ENCODE data around the gene HOXA3. TPM values are rescaled to one million over a fixed set of nuclear protein-coding genes. Genes with fewer than 3 reads are reported as not detected.

HOXA3 gene
- total RNA-seq, 2 experiments from 2014 or later: not detected

DNA sequence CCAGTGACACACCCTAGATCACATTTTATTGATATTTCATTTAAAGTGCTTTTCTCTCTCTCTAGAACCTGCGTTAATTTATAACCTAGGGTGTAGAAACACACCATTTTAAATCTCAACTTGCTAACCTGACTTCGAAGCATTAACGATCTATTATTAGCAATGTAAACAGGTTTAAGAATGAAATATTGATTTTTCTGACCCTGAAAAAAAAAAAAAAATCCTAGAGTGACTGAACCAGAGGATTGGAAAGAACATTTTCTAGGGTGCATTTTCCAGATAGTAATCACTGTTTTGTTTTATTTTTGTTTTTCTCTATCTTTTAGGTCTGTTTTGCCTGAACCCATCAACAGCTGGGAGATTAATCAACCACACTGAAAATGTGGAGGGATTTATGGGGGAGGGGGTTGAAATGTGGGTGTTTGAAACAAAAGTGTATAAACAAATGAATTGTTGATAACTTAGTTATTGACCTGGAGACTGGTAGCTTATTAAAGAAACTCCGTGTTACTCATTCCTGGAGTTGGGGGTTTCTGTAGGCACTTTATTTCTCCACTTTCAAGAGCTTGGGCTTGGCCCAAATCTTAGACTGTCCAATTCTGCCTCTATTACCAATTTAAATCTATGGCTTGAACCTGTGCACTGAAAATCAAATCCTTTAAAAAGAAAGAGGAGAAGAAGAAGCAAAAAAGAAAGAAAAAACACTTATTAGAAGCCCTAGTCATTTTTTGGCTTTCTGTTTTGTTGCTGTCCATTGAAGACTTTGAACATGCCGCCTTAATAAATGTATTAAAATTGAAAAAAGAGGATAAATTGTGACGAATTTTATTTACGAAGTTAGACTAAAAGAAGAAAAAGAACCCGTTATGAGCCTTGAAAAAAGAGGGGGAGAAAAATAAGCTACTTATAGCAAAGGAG lies 52.7 kb downstream of the HOXA3 start:
- TF ChIP-seq, protein P1, sequence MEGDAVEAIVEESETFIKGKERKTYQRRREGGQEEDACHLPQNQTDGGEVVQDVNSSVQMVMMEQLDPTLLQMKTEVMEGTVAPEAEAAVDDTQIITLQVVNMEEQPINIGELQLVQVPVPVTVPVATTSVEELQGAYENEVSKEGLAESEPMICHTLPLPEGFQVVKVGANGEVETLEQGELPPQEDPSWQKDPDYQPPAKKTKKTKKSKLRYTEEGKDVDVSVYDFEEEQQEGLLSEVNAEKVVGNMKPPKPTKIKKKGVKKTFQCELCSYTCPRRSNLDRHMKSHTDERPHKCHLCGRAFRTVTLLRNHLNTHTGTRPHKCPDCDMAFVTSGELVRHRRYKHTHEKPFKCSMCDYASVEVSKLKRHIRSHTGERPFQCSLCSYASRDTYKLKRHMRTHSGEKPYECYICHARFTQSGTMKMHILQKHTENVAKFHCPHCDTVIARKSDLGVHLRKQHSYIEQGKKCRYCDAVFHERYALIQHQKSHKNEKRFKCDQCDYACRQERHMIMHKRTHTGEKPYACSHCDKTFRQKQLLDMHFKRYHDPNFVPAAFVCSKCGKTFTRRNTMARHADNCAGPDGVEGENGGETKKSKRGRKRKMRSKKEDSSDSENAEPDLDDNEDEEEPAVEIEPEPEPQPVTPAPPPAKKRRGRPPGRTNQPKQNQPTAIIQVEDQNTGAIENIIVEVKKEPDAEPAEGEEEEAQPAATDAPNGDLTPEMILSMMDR (IDR thresholded peaks at IDR 0.05): no peak
- intact Hi-C loops (cut with micrococcal nuclease): no loop called here
- Mint-ChIP-seq H3K36me3 (ENCODE audit: low read depth) (peaks cover 4% of the 10 kb centered on the region), H3K27me3 (peaks cover 59% of the 10 kb centered on the region), H3K4me3 (no peak overlapping the region), H3K4me1 (ENCODE audit: low read depth) (peaks cover 31% of the 10 kb centered on the region), H3K27ac (no peak overlapping the region), H3K9me3 (no peaks in the 10 kb centered on the region)
- DNase-seq (no peak), ATAC-seq (no peak)
- POLR2A ChIA-PET: interaction anchor here (1.3 kb wide), 1 partner anchor 11 kb away, joined by 3 read pairs; no protein-coding TSS in a partner anchor
- CTCF ChIA-PET: interaction anchor here (1.5 kb wide), 1 partner anchor 9 kb away, joined by 4 read pairs; no protein-coding TSS in a partner anchor

DNA sequence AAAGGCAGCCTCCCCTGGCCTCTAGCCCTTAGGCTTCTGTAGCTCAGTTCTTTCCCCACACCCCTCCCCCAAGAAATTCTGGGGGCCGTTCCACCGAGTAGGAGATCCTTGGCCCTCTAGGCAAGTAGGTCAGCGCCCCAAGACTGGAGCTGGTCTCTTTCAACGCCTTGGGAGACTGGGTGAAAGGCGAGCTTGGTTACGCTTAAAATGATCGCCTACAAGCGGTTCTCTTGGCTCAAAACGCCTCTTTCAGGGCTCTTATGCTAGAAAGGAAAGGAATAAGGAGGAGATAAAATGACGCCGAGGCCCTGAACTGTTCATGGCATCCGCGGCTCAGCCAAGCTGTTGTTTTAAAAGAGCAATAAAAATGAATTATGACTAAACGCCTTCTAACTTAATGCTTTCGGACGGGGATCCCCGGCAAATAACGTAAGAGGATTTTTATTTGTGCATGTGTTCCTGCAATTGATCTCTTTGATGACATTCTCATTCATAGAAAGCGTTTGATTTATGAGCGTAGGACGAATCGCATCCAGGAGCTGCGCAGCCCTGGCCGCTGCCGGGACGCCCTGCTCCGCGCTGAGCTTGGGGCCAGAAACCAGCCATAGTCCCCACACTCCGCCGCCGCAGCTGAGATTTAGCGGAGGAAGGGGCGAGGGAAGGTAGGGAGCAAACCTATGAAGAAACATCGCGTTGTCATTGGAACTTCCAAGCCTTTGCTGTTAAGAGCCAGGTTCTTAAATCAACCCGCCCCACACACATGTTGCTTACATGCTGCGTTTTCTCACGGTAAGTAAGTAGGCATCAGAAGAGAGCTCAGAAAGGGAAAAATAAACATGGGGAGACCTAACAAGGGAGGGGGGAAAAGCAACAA lies 53.6 kb downstream of the HOXA3 start:
- no peaks in the 10 kb centered on the region for H3K9me3 Mint-ChIP-seq
- ChIA-PET POLR2A (interaction anchor here (1.3 kb wide), 1 partner anchor 12 kb away, joined by 3 read pairs; no protein-coding TSS in a partner anchor), CTCF (interaction anchor here (1.5 to 2.4 kb wide), 2 partner anchors 8 to 52 kb away, joined by 4 to 9 read pairs; no protein-coding TSS in a partner anchor)
- TF ChIP-seq, protein P1 (IDR thresholded peaks at IDR 0.05): no peak
- no peak overlapping the region for H3K27ac Mint-ChIP-seq
- no peak overlapping the region for H3K4me3 Mint-ChIP-seq
- peaks cover 30% of the 10 kb centered on the region for H3K4me1 Mint-ChIP-seq (ENCODE audit: low read depth)
- intact Hi-C loops (cut with micrococcal nuclease): no loop called here
- ATAC-seq (no peak), DNase-seq (no peak)
- peaks cover 55% of the 10 kb centered on the region for H3K27me3 Mint-ChIP-seq
- peaks cover 4% of the 10 kb centered on the region for H3K36me3 Mint-ChIP-seq (ENCODE audit: low read depth)

DNA sequence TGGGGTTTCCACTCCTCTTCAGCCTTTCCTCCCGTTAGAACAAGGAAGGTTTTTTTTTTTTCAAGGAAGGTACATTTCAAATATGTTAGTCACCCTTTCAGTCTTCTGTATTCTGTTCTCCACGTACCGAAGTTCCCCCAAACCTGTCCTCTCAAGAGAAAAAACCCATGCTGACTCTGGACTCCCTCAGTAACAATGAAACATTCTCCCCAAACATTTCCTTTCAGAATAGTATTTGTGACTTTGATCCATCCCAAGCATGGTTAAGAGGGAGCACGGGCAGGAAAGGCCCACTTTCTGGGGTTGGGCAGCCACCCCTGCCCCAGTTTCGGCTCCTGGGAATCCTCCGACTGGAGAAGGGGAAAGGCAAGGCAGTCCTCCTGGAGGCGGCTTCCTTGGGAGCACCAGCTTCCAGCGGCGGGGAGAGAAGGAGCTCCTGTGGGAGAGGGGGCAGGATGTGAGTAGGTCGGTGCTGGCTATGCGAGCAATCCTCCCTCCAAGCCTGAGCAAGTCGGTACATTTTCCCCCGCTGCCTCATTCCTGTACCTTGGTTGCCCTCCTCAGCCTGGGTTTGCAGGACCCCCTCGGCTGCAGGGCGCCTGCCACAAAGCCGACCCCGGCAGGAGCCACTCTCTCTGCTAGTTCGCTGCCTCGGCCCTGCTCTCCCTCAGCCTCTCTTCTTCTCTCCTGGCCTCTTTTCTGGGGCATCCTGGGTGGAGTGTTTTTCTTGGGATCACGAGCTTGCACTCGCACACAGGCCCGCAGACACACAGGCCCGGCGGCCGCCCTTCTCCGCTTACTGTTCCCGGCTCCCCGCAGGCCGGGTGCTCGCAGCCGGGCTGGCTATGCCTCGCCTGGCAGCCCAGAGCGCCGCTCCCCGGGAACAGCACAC lies 54.5 kb downstream of the HOXA3 start:
- ChIA-PET CTCF (interaction anchor here (1.4 to 2.4 kb wide), 2 partner anchors 53 to 63 kb away, joined by 5 to 9 read pairs; no protein-coding TSS in a partner anchor), POLR2A (interaction anchor here (1.0 to 1.3 kb wide), 2 partner anchors 58 to 63 kb away, joined by 3 to 5 read pairs; partner anchors contain the start of gene HOXA7)
- TF ChIP-seq, protein P1 (IDR thresholded peaks at IDR 0.05): no peak
- Mint-ChIP-seq H3K27me3 (peaks cover 51% of the 10 kb centered on the region), H3K36me3 (ENCODE audit: low read depth) (peaks cover 4% of the 10 kb centered on the region), H3K27ac (no peak overlapping the region), H3K4me1 (ENCODE audit: low read depth) (peaks cover 26% of the 10 kb centered on the region), H3K4me3 (peak overlapping the region; percentile 77), H3K9me3 (no peaks in the 10 kb centered on the region)
- DNase-seq: no peak
- no peak for ATAC-seq
- intact Hi-C loops (cut with micrococcal nuclease): no loop called here

DNA sequence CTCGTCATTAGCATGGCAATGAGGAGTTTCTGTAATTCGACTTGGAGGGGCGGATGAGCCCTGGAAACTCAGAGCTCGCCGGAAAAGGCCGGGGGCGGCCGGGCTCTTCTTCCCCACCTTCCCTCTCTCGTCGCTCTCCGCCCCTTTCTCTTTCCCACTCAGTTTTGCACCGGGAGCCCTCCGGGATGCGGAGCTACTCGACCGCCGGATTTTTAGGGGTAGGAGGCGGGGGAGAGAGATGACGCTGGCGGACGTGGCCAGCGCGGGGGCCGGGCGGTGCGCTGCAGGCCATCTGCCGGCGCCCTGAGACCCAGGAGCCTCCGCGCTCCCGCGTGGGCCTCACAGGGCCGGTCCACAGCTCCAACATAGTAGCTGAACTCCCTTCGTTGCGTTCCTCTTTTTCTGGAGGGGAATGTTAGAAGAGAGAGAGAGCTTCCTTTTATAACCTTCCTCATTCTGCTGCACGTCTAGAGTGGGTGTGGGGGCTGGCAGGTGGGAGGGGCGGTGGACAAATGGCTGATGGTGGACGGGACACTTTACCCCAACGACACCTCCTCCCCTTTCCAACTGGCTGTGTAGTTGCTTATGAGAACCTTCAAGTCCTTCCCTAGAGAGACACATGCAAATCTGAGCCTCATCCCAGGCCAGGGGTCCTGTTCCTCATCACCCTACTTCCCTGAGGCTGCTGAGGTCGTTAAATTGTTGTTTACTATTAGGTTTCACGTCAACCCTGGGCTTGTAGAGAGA lies 55.4 kb downstream of the HOXA3 start:
- Mint-ChIP-seq H3K27ac (no peak overlapping the region), H3K36me3 (ENCODE audit: low read depth) (peaks cover 4% of the 10 kb centered on the region), H3K4me1 (ENCODE audit: low read depth) (peaks cover 20% of the 10 kb centered on the region), H3K9me3 (no peaks in the 10 kb centered on the region), H3K27me3 (peaks cover 51% of the 10 kb centered on the region), H3K4me3 (peak overlapping the region; percentile 77)
- POLR2A ChIA-PET: interaction anchor here (1.0 to 1.3 kb wide), 3 partner anchors 8 to 64 kb away, joined by 3 to 5 read pairs (median 3); partner anchors contain the start of gene HOXA7
- TF ChIP-seq, protein P1 (IDR thresholded peaks at IDR 0.05): no peak
- intact Hi-C loops (cut with micrococcal nuclease): no loop called here
- DNase-seq: peak; percentile 8
- ATAC-seq: no peak
- CTCF ChIA-PET: interaction anchor here (1.4 to 2.4 kb wide), 3 partner anchors 8 to 64 kb away, joined by 4 to 9 read pairs (median 5); no protein-coding TSS in a partner anchor
